Calu3 (cell line): Measurements from ENCODE around the gene MRTFA. TPM values are rescaled to one million over a fixed set of nuclear protein-coding genes. Genes with fewer than 3 reads are reported as not detected.

Experiments
- BruUV-seq: library from RNA; stranded (reverse); fragments of 400-500 nt; replicated peaks from 2 replicates; lab custom pipeline; 2021; lab: Mats Ljungman, UMichigan
- CTCF ChIA-PET: fragments of 300-600 bp; sonication (Branson Sonifier 250); formaldehyde crosslinking; loops from one replicate; lab custom pipeline; 2022; ENCODE audit warnings: antibody characterized with exemption; lab: Charles Lee
- DNase-seq: peaks from one replicate; pipeline ENCODE4 v3.0.0; 2022
- H3K27ac Mint-ChIP-seq: one replicate; pipeline ENCODE4 v1.8.0; 2022; ENCODE audit warnings: mixed read lengths; ENCODE audit not compliant: unreplicated experiment
- H3K27me3 Mint-ChIP-seq: one replicate; pipeline ENCODE4 v1.8.0; 2022; ENCODE audit warnings: mixed read lengths; ENCODE audit not compliant: unreplicated experiment
- H3K36me3 Mint-ChIP-seq: one replicate; pipeline ENCODE4 v1.8.0; 2022; ENCODE audit warnings: mild to moderate bottlenecking, moderate library complexity, mixed read lengths; ENCODE audit not compliant: insufficient read depth, unreplicated experiment
- H3K4me1 Mint-ChIP-seq: one replicate; pipeline ENCODE4 v1.8.0; 2022; ENCODE audit warnings: mild to moderate bottlenecking, low read depth, mixed read lengths; ENCODE audit not compliant: unreplicated experiment
- H3K4me3 Mint-ChIP-seq: one replicate; pipeline ENCODE4 v1.8.0; 2022; ENCODE audit warnings: mild to moderate bottlenecking, low read depth, moderate library complexity, mixed read lengths; ENCODE audit not compliant: unreplicated experiment
- H3K9me3 Mint-ChIP-seq: one replicate; pipeline ENCODE4 v1.8.0; 2022; ENCODE audit warnings: low read depth, mixed read lengths; ENCODE audit not compliant: unreplicated experiment
- intact Hi-C: fragments of 100-400 bp; cut with micrococcal nuclease; formaldehyde crosslinking; loops from one replicate; pipeline ENCODE4 v1.10.0; 2022; ENCODE audit not compliant: unreplicated experiment
- total RNA-seq: library from RNA; stranded (reverse); gene quantifications from 2 replicates; pipeline ENCODE4 v1.2.3, GENCODE V29; 2022
- TF ChIP-seq, protein P1 (sequence below): fragments of 200-600 bp; IDR thresholded peaks from one replicate; pipeline ENCODE4 v1.8.0; 2022; ENCODE audit warnings: antibody characterized with exemption; ENCODE audit not compliant: unreplicated experiment

The MRTFA gene
- total RNA-seq, 1 experiment from 2014 or later: 54.1 TPM

DNA sequence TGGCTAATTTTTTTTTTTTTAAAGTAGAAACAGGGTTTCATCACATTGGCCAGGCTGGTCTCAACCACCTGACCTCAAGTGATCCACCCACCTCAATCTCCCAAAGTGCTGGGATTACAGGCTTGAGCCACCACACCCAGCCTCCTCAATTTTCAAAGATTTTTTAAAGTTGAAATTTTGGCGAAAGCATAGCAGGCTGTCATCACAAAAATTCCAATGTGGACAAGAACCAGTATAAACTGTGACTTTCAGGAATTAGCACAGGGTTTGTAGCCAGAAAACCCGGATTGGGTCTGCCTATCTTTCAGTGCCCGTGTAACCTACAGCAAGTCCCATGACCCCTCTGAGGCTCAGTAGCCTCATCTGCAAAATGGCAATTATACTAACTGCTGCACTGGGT, 185.9 kb downstream of the MRTFA start:
- intact Hi-C loops: no loop called here
- CTCF ChIA-PET: no interaction called here
- H3K4me1 Mint-ChIP-seq: no peaks in the 10 kb centered on the region
- H3K36me3 Mint-ChIP-seq: peaks cover 8% of the 10 kb centered on the region
- BruUV-seq: no TSS peak
- no peak for DNase-seq
- TF ChIP-seq, protein P1, sequence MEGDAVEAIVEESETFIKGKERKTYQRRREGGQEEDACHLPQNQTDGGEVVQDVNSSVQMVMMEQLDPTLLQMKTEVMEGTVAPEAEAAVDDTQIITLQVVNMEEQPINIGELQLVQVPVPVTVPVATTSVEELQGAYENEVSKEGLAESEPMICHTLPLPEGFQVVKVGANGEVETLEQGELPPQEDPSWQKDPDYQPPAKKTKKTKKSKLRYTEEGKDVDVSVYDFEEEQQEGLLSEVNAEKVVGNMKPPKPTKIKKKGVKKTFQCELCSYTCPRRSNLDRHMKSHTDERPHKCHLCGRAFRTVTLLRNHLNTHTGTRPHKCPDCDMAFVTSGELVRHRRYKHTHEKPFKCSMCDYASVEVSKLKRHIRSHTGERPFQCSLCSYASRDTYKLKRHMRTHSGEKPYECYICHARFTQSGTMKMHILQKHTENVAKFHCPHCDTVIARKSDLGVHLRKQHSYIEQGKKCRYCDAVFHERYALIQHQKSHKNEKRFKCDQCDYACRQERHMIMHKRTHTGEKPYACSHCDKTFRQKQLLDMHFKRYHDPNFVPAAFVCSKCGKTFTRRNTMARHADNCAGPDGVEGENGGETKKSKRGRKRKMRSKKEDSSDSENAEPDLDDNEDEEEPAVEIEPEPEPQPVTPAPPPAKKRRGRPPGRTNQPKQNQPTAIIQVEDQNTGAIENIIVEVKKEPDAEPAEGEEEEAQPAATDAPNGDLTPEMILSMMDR: no peak
- no peaks in the 10 kb centered on the region for H3K9me3 Mint-ChIP-seq
- no peak overlapping the region for H3K27ac Mint-ChIP-seq
- H3K27me3 Mint-ChIP-seq: no peaks in the 10 kb centered on the region
- H3K4me3 Mint-ChIP-seq: no peak overlapping the region

DNA sequence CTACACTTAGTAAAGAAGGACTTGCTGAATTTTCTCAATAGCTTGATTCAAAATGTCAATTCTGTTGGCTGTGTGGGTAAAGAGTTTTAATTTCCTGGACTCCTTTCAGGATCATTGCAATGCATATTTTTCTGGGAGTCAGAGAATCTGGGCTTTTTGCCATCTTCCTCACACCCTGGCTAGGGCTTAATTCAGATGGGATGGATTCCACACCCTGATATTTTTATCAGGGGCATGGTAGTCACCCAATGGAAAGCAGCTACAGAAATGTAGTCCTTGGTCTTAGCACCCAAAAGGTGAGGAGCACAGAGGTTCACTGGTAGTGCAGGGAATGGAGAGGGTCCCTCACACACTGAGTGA, 186.9 kb downstream of the MRTFA start:
- intact Hi-C loops: no loop called here
- Mint-ChIP-seq H3K36me3 (peaks cover 10% of the 10 kb centered on the region), H3K4me3 (no peak overlapping the region), H3K4me1 (no peaks in the 10 kb centered on the region), H3K9me3 (peaks cover 4% of the 10 kb centered on the region), H3K27ac (peak overlapping the region; percentile 31), H3K27me3 (no peaks in the 10 kb centered on the region)
- no peak for DNase-seq
- TF ChIP-seq, protein P1: no peak
- CTCF ChIA-PET: no interaction called here
- BruUV-seq: no TSS peak

DNA sequence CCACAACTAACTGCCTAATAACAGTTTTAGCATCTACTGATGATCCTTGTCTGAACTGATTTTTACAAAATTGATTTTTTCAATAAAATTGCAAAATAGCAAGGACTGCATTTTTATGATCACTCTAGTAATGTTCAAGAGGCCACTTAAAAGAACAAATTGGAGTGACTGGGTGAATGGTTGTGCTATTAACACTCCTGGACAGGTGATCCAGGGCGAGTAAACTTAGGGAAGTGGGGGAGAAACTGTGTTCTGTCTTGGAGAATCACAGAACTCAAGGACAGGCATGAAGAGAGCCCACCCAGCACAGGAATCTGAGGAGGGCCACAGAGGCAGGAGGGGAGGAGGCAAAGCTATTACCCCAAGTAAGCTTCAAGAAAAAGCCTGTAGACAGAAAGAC, 190.3 kb downstream of the MRTFA start:
- TF ChIP-seq, protein P1: no peak
- Mint-ChIP-seq H3K4me3 (no peak overlapping the region), H3K4me1 (no peaks in the 10 kb centered on the region), H3K36me3 (peaks cover 10% of the 10 kb centered on the region), H3K27me3 (no peaks in the 10 kb centered on the region), H3K9me3 (peaks cover 8% of the 10 kb centered on the region), H3K27ac (no peak overlapping the region)
- intact Hi-C loops: no loop called here
- CTCF ChIA-PET: interaction anchor here (0.5 kb wide), 1 partner anchor 101 kb away, joined by 3 read pairs; no protein-coding TSS in a partner anchor
- no TSS peak for BruUV-seq
- DNase-seq: no peak

DNA sequence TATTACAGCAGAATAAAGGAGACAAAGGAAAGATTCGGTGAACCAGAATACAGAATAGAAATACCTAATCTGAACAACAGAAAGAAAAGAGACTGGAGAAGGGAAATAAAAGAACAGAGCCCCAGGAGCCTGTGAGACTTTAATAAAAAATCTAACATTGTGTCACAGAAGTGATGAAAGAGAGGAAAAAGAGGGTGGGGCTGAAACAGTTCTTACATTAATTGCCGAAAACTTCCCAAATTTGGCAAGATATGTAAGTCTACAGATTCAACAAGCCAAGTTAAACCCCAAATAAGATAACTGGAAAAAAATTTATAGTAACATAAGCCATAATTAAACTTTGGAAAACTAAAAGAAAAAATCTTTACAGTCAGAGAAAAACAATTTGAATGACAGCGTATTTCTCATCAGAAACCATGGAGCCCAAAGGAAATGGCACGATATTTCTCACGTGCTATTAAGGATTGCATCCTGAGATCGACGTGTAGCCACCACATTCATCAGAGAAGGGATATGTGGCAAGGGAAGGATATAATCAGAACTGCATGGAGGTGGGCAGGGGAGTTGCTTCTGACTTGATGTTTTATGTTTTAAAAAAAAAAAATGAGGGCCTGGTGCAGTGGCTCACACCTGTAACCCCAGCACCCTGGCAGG, 192.2 kb downstream of the MRTFA start:
- BruUV-seq: no TSS peak
- TF ChIP-seq, protein P1: no peak
- intact Hi-C loops: no loop called here
- Mint-ChIP-seq H3K4me3 (no peak overlapping the region), H3K9me3 (peaks cover 8% of the 10 kb centered on the region), H3K4me1 (peaks cover 7% of the 10 kb centered on the region), H3K36me3 (peaks cover 6% of the 10 kb centered on the region), H3K27ac (no peak overlapping the region), H3K27me3 (no peaks in the 10 kb centered on the region)
- CTCF ChIA-PET: no interaction called here
- no peak for DNase-seq
